Breast epithelium (tissue), 4 donors: Measurements from ENCODE around the gene TNN. TPM values are rescaled to one million over a fixed set of nuclear protein-coding genes. Genes with fewer than 3 reads are reported as not detected.
"Not testable (repeated sequence)": the region's sequence is repeated elsewhere in the genome, so short reads cannot be mapped to it uniquely, and the experiment has no call there.

Source experiments
- DNase-seq, 2 donors: peaks; one replicate each; pipeline ENCODE4 v3.0.0-alpha.2; 2019; ENCODE audit warnings: low spot score in 2 of 2
- H3K27ac ChIP-seq, 2 donors: fragments of 200-600 bp; sonication (generic) in 1 of 2; one replicate each; pipeline ENCODE4 v1.5.1; 2016 to 2019; ENCODE audit warnings: mild to moderate bottlenecking in 1 of 2
- H3K27me3 ChIP-seq, 2 donors: fragments of 200-600 bp; sonication (generic) in 1 of 2; one replicate each; pipeline versions ENCODE4 v1.5.1 to v1.6.0; 2017 to 2019; ENCODE audit warnings: control low read depth in 1 of 2, mild to moderate bottlenecking in 1 of 2
- H3K36me3 ChIP-seq: fragments of 200-600 bp; one replicate; pipeline ENCODE4 v1.5.1; 2019
- H3K4me1 ChIP-seq, 2 donors: fragments of 200-600 bp; sonication (generic); one replicate each; pipeline ENCODE4 v1.5.1; 2016 to 2019; ENCODE audit warnings: control low read depth in 1 of 2
- H3K4me3 ChIP-seq, 3 donors: fragments of 200-600 bp; sonication (generic); 1 replicate in 2 of 3; 2 replicates in 1 of 3; pipeline ENCODE4 v1.5.1; 2016 to 2019; ENCODE audit warnings: mild to moderate bottlenecking in 3 of 3, moderate library complexity in 2 of 3
- H3K9me3 ChIP-seq, 2 donors: fragments of 200-600 bp; sonication (generic) in 1 of 2; one replicate each; pipeline ENCODE4 v1.5.1; 2016 to 2019; ENCODE audit warnings: control low read depth in 1 of 2
- POLR2A ChIP-seq: fragments of 450-650 bp; IDR thresholded peaks from one replicate; pipeline ENCODE4 v1.6.1; 2016; ENCODE audit warnings: antibody characterized with exemption, mild to moderate bottlenecking, moderate library complexity
- POLR2AphosphoS5 ChIP-seq, 3 donors: sonication (generic); formaldehyde crosslinking; IDR thresholded peaks; one replicate each; pipeline ENCODE4 v1.6.1; 2017; ENCODE audit warnings: antibody characterized with exemption in 3 of 3
- intact Hi-C: fragments of 100-400 bp; cut with DNase I; formaldehyde crosslinking; loops from one replicate; pipeline ENCODE4 v1.15.1; 2023; ENCODE audit warnings: low total_unique reads
- total RNA-seq, 3 donors: library from RNA; depleted of rRNA; stranded (reverse); fragments of >200 nt; gene quantifications; one replicate each; pipeline ENCODE4 v1.1.0, GENCODE V29; 2016
- TF ChIP-seq, protein P1 (sequence below), 3 donors: fragments of 450-650 bp; IDR thresholded peaks; one replicate each; pipeline ENCODE4 v1.5.1; 2016 to 2017; ENCODE audit warnings: antibody characterized with exemption in 3 of 3, mild to moderate bottlenecking in 3 of 3, moderate library complexity in 3 of 3

The TNN gene
- total RNA-seq: 1 to 10 TPM; 1.3 to 2.6 (median 1.9) TPM

DNA sequence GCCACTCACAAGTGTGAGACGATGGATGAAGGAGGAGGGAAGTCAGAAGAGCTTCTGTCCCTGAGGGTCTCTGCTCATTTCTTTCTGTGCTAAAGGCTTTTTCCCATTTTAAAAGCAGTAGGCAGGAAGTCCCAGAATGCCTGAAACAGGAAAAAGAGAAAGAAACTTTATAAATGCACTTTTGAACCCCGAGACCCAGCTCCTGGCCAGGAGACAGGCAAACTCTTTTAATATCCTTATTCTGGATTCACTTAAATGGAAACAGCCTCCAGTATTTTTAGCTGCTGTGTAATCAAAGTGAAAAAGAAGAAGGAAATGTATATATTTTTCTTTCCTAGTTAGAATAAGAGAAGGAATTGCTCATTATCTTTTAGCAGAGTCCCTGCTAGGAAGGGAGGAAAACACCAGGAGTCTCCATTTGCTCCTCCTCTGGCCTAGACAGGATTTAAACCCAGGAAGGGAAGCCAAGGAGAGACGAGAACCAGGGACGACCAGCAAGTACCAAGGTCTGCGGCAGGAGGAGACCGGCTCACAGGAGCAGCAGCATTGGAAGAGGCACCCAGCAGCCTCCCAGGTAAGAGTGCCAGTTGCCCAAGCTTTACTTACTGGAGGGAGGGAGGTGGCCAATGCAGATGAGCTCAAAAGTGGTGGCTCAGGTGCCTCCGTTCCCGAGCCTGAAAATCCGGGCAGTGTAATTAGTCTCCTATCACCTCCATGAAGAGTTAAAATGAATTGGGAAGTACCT, at the start of gene TNN:
TNN (plus strand) TSS at position 472 of the 745 bp plus-strand sequence. CDS start 9,586 bp downstream, outside the sequence.
- no peaks in the 10 kb centered on the region for H3K36me3 ChIP-seq
- no peak for DNase-seq
- H3K27me3 ChIP-seq: no peaks in the 10 kb centered on the region
- intact Hi-C loops: no loop called here
- TF ChIP-seq, protein P1, sequence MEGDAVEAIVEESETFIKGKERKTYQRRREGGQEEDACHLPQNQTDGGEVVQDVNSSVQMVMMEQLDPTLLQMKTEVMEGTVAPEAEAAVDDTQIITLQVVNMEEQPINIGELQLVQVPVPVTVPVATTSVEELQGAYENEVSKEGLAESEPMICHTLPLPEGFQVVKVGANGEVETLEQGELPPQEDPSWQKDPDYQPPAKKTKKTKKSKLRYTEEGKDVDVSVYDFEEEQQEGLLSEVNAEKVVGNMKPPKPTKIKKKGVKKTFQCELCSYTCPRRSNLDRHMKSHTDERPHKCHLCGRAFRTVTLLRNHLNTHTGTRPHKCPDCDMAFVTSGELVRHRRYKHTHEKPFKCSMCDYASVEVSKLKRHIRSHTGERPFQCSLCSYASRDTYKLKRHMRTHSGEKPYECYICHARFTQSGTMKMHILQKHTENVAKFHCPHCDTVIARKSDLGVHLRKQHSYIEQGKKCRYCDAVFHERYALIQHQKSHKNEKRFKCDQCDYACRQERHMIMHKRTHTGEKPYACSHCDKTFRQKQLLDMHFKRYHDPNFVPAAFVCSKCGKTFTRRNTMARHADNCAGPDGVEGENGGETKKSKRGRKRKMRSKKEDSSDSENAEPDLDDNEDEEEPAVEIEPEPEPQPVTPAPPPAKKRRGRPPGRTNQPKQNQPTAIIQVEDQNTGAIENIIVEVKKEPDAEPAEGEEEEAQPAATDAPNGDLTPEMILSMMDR (IDR thresholded peaks at IDR 0.05): no peak
- TF ChIP-seq POLR2A: no peak
- no peak for TF ChIP-seq POLR2AphosphoS5 (IDR thresholded peaks at IDR 0.05)
- H3K9me3 ChIP-seq: no peaks in the 10 kb centered on the region
- no peak within 1 kb of the TSS for H3K27ac ChIP-seq
- no peak within 1 kb of the TSS for H3K4me3 ChIP-seq
- no peaks in the 10 kb centered on the region for H3K4me1 ChIP-seq

GRCh38 chr1:175019524-175019923, 48.1 kb upstream of the TNN start:
- no peak for DNase-seq
- intact Hi-C loops: no loop called here
- Histone ChIP-seq H3K4me3 (no peak overlapping the region), H3K27ac (no peak overlapping the region), H3K9me3 (no peaks in the 10 kb centered on the region), H3K4me1 (no peaks in the 10 kb centered on the region), H3K27me3 (no peaks in the 10 kb centered on the region), H3K36me3 (no peaks in the 10 kb centered on the region)
- TF ChIP-seq POLR2AphosphoS5 (IDR thresholded peaks at IDR 0.05): no peak
- TF ChIP-seq POLR2A: no peak
- TF ChIP-seq, protein P1 (IDR thresholded peaks at IDR 0.05): no peak

GRCh38 chr1:175023043-175023921, 44.4 kb upstream of the TNN start, which contains the start of gene MRPS14:
Gene MRPS14, minus strand, starts transcription at chr1:175023425. Its CDS starts 17 bp downstream, at chr1:175023408.
- peak; percentile 97 to 98 for DNase-seq
- H3K4me3 ChIP-seq: peak within 1 kb of the TSS; percentile 75 to 86 (median 83)
- H3K4me1 ChIP-seq: no peaks in the 10 kb centered on the region
- no peaks in the 10 kb centered on the region for H3K27me3 ChIP-seq
- TF ChIP-seq POLR2AphosphoS5 (IDR thresholded peaks at IDR 0.05): peak; percentile 78 to 95 (median 90)
- peak; percentile 83 for TF ChIP-seq POLR2A
- TF ChIP-seq, protein P1 (IDR thresholded peaks at IDR 0.05): no peak
- intact Hi-C loops: no loop called here
- no peaks in the 10 kb centered on the region for H3K9me3 ChIP-seq
- H3K36me3 ChIP-seq: no peaks in the 10 kb centered on the region
- peak within 1 kb of the TSS; percentile 88 to 90 for H3K27ac ChIP-seq

- DNase-seq, H3K27me3 ChIP-seq, intact Hi-C loops, H3K36me3 ChIP-seq, H3K4me1 ChIP-seq, H3K9me3 ChIP-seq: not testable (repeated sequence)
- Histone ChIP-seq H3K4me3 (peak overlapping the region; percentile 75 to 86 (median 83)), H3K27ac (peak overlapping the region; percentile 88 to 90)
Observed at GRCh38 chr1:175023922-175024242, 43.8 kb upstream of the TNN start.

DNA sequence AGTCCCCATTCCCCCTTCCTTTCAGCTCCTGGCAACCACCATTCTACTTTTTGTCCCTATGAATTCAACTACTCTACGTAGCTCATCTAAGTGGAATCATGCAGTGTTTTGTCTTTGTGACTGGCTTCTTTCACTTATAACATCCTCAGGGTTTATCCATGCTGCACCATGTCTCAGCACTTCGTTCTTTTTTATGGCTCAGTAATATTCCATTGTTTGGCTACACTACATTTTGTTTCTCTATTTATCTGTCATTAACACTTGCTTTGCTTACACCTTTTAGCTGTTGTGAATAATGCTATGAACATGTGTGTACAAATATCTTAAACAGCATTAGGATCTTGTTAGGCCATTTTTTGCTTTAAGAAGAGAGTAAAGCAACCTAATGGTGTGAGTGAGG, 42.9 kb upstream of the TNN start:
- TF ChIP-seq POLR2A: no peak
- TF ChIP-seq POLR2AphosphoS5 (IDR thresholded peaks at IDR 0.05): no peak
- TF ChIP-seq, protein P1 (IDR thresholded peaks at IDR 0.05): no peak
- no peak for DNase-seq
- intact Hi-C loops: no loop called here

More for the DNA sequence above, 42.9 kb upstream of the TNN start:
- no peak overlapping the region for H3K27ac ChIP-seq
- no peaks in the 10 kb centered on the region for H3K9me3 ChIP-seq
- no peaks in the 10 kb centered on the region for H3K27me3 ChIP-seq
- no peaks in the 10 kb centered on the region for H3K36me3 ChIP-seq
- no peaks in the 10 kb centered on the region for H3K4me1 ChIP-seq
- no peak overlapping the region for H3K4me3 ChIP-seq
